SH-SY5Y (cell line): ENCODE measurements around the gene MATN1.

ENCODE experiments used
- GATA2 ChIP-seq: IDR thresholded peaks from 2 replicates; pipeline ENCODE4 v1.6.1; 2011; ENCODE audit warnings: mild to moderate bottlenecking, low read depth, low read length
- GATA3 ChIP-seq: IDR thresholded peaks from 2 replicates; pipeline ENCODE4 v1.6.1; 2011; ENCODE audit warnings: low read depth, mild to moderate bottlenecking, low read length, moderate library complexity

- no peak for TF ChIP-seq GATA2
- no peak for TF ChIP-seq GATA3
Observed at GRCh38 chr1:30716646-30717045, 6.7 kb downstream of the MATN1 start.
